Upper lobe of left lung (tissue), 6 donors: Measurements from ENCODE around the gene CYP46A1. TPM values are rescaled to one million over a fixed set of nuclear protein-coding genes. Genes with fewer than 3 reads are reported as not detected.

Experiments used
- ATAC-seq, 2 donors: fragments of 200-7000 bp; cut with Tn5 transposase; one replicate each; pipeline ENCODE4 v1.9.1; 2022; ENCODE audit warnings: mild to moderate bottlenecking in 2 of 2, moderate library complexity in 2 of 2; ENCODE audit not compliant: low FRiP score in 2 of 2
- DNase-seq, 2 donors: peaks; one replicate each; pipeline ENCODE4 v3.0.0-alpha.2; 2019 to 2020
- H3K27ac ChIP-seq, 4 donors: fragments of 200-600 bp; sonication (generic); one replicate each; pipeline ENCODE4 v1.5.1; 2016 to 2019
- H3K27me3 ChIP-seq, 4 donors: fragments of 200-600 bp; sonication (generic); one replicate each; pipeline ENCODE4 v1.5.1; 2017 to 2019
- H3K36me3 ChIP-seq, 4 donors: fragments of 200-600 bp; sonication (generic); one replicate each; pipeline ENCODE4 v1.5.1; 2016 to 2019
- H3K4me1 ChIP-seq, 4 donors: fragments of 200-600 bp; sonication (generic); one replicate each; pipeline ENCODE4 v1.5.1; 2018 to 2019
- H3K4me3 ChIP-seq, 4 donors: fragments of 200-600 bp; sonication (generic); one replicate each; pipeline ENCODE4 v1.5.1; 2017 to 2019; ENCODE audit warnings: mild to moderate bottlenecking in 2 of 4, moderate library complexity in 1 of 4
- H3K9me3 ChIP-seq, 4 donors: fragments of 200-600 bp; sonication (generic); one replicate each; pipeline ENCODE4 v1.5.1; 2018 to 2019
- EP300 ChIP-seq, 4 donors: sonication (generic); formaldehyde crosslinking; IDR thresholded peaks; one replicate each; pipeline ENCODE4 v1.5.1; 2017; ENCODE audit warnings: antibody characterized with exemption in 4 of 4, control low read depth in 2 of 4
- POLR2A ChIP-seq, 4 donors: fragments of 450-650 bp; IDR thresholded peaks; one replicate each; pipeline ENCODE4 v1.5.1; 2016 to 2017; ENCODE audit warnings: antibody characterized with exemption in 4 of 4, mild to moderate bottlenecking in 2 of 4
- POLR2AphosphoS5 ChIP-seq, 2 donors: sonication (generic); formaldehyde crosslinking; IDR thresholded peaks; one replicate each; pipeline ENCODE4 v1.5.1; 2017; ENCODE audit warnings: antibody characterized with exemption in 2 of 2
- WGBS, 2 donors: methylation state at CpG; one replicate each; pipeline ENCODE4 v1.1.5; 2017 to 2018; 5-methylcytosine and 5-hydroxymethylcytosine counted together
- total RNA-seq, 6 donors: library from RNA; depleted of rRNA in 4 of 6; stranded (reverse); fragments of >200 nt in 4 of 6; gene quantifications; one replicate each; pipeline versions ENCODE4 v1.1.0 to v1.2.1, GENCODE V29; 2016 to 2021
- TF ChIP-seq, protein P1 (sequence below), 6 experiments: fragments of 450-650 bp in 4 of 6; fragments of 200-600 bp in 2 of 6; sonication (generic) in 2 of 6; IDR thresholded peaks; one replicate each; pipeline ENCODE4 v1.5.1; 2016 to 2019; ENCODE audit warnings: antibody characterized with exemption in 6 of 6
- donor health status: DM: no; HTN: no; CAD: no; lungs with moderate emphysema.
- donor health status: DM: no; HTN: yes; CAD: no; lungs with severe emphysema.

The CYP46A1 gene
- total RNA-seq, 6 donors from 2014 or later, result 0.15 to 12.6 (median 1.2) TPM

- ATAC-seq (no peak), DNase-seq (no peak)
- H3K4me1 ChIP-seq, result peaks cover 45 to 79% (median 66%) of the 10 kb centered on the region in 4 donors
- no peaks in the 10 kb centered on the region for H3K36me3 ChIP-seq
- no peaks in the 10 kb centered on the region for H3K27me3 ChIP-seq
- H3K9me3 ChIP-seq, result no peaks in the 10 kb centered on the region
- H3K4me3 ChIP-seq, result no peak overlapping the region
- 81 to 83% methylated on average over 13 of the region's 13 CpGs for WGBS, 2 donors
- peak overlapping the region; percentile 46 to 85 (median 78) for H3K27ac ChIP-seq
- TF ChIP-seq, protein P1, sequence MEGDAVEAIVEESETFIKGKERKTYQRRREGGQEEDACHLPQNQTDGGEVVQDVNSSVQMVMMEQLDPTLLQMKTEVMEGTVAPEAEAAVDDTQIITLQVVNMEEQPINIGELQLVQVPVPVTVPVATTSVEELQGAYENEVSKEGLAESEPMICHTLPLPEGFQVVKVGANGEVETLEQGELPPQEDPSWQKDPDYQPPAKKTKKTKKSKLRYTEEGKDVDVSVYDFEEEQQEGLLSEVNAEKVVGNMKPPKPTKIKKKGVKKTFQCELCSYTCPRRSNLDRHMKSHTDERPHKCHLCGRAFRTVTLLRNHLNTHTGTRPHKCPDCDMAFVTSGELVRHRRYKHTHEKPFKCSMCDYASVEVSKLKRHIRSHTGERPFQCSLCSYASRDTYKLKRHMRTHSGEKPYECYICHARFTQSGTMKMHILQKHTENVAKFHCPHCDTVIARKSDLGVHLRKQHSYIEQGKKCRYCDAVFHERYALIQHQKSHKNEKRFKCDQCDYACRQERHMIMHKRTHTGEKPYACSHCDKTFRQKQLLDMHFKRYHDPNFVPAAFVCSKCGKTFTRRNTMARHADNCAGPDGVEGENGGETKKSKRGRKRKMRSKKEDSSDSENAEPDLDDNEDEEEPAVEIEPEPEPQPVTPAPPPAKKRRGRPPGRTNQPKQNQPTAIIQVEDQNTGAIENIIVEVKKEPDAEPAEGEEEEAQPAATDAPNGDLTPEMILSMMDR (IDR thresholded peaks at IDR 0.05), result no peak
- no peak for TF ChIP-seq POLR2AphosphoS5 (IDR thresholded peaks at IDR 0.05)
- TF ChIP-seq EP300 (IDR thresholded peaks at IDR 0.05), result no peak
- no peak for TF ChIP-seq POLR2A (IDR thresholded peaks at IDR 0.05)
Measured at GRCh38 chr14:99735189-99736135, 51.4 kb downstream of the CYP46A1 start.

- 33 to 34% methylated on average over 7 to 10 of the region's 10 CpGs for WGBS, 2 donors
- no peaks in the 10 kb centered on the region for H3K36me3 ChIP-seq
- H3K27me3 ChIP-seq, result no peaks in the 10 kb centered on the region
- peaks cover 39 to 73% (median 59%) of the 10 kb centered on the region in 4 donors for H3K4me1 ChIP-seq
- ATAC-seq, result peak in 1 of 2 donors; percentile 23
- no peak for DNase-seq
- peak overlapping the region in 3 of 4 donors; percentile 53 to 66 (median 56) for H3K4me3 ChIP-seq
- peak overlapping the region; percentile 34 to 85 (median 78) for H3K27ac ChIP-seq
- TF ChIP-seq POLR2A (IDR thresholded peaks at IDR 0.05) (no peak), EP300 (IDR thresholded peaks at IDR 0.05) (peak in 1 of 4 donors; percentile 18)
- H3K9me3 ChIP-seq, result no peaks in the 10 kb centered on the region
Measured at GRCh38 chr14:99736603-99737371, 52.7 kb downstream of the CYP46A1 start.

DNA sequence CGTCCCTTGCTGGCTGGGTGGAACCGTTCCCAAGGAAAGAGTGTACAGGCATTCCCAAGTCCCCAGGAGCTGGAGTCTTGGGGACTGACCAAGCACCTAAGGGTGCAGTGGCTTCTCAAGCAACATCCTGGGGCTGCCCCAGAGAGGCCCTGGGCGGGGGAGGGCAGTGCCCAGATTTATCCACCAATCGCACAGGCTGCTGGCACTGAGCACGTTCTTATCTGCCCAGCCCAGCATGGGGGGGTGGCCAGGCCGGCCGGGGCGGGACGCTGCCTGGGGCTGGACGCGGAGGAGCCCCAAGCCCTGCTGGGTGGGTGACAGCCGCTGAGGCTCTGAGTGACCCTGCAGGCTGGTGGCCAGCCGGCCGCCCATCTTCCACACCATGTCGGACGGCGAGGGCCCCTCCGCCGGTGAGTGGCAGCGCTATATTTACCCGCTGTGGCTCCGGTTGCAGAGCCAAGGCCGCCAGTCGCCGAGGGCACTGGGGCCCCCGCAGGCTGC is 53.4 kb downstream of the CYP46A1 start:
- Histone ChIP-seq H3K36me3 (no peaks in the 10 kb centered on the region), H3K4me3 (peak overlapping the region; percentile 53 to 72 (median 61)), H3K27ac (peak overlapping the region; percentile 34 to 85 (median 78)), H3K9me3 (no peaks in the 10 kb centered on the region), H3K27me3 (no peaks in the 10 kb centered on the region), H3K4me1 (peaks cover 36 to 66% (median 52%) of the 10 kb centered on the region in 4 donors)
- DNase-seq (peak; percentile 87 to 90), ATAC-seq (peak; percentile 73 to 85)
- TF ChIP-seq EP300 (IDR thresholded peaks at IDR 0.05) (peak in 1 of 4 donors; percentile 2), POLR2A (IDR thresholded peaks at IDR 0.05) (peak in 1 of 4 donors; percentile 15), POLR2AphosphoS5 (IDR thresholded peaks at IDR 0.05) (no peak)
- TF ChIP-seq, protein P1 (IDR thresholded peaks at IDR 0.05), result peak in 1 of 6 experiments; percentile 8
- WGBS, 2 donors, result 0 to 1% methylated on average over 1 to 21 of the region's 26 CpGs

GRCh38 chr14:99737956-99738667 is 54.0 kb downstream of the CYP46A1 start:
- Histone ChIP-seq H3K4me1 (peaks cover 31 to 60% (median 46%) of the 10 kb centered on the region in 4 donors), H3K36me3 (no peaks in the 10 kb centered on the region), H3K27me3 (no peaks in the 10 kb centered on the region), H3K9me3 (no peaks in the 10 kb centered on the region), H3K27ac (peak overlapping the region; percentile 34 to 85 (median 78)), H3K4me3 (peak overlapping the region; percentile 53 to 72 (median 61))
- TF ChIP-seq, protein P1 (IDR thresholded peaks at IDR 0.05), result no peak
- peak in 1 of 4 donors; percentile 10 for TF ChIP-seq POLR2A (IDR thresholded peaks at IDR 0.05)
- DNase-seq (no peak), ATAC-seq (peak in 1 of 2 donors; percentile 41)
- WGBS, 2 donors, result 36% methylated on average over 20 of the region's 21 CpGs; no CpG with 5 or more reads in 1 of the 2 donors
